H9 (cell line): Measurements from ENCODE around the gene NRCAM. TPM values are rescaled to one million over a fixed set of nuclear protein-coding genes. Genes with fewer than 3 reads are reported as not detected.

Experiments
- DNase-seq: peaks from one replicate; pipeline ENCODE4 v3.0.0-alpha.2; 2017
- H2AFZ ChIP-seq: one replicate; pipeline ENCODE4 v1.6.1; 2013; ENCODE audit warnings: mild to moderate bottlenecking, low read length, control low read depth, moderate library complexity
- H2AK5ac ChIP-seq: 2 replicates; pipeline ENCODE4 v1.6.1; 2013; ENCODE audit warnings: low read length, control low read depth, mixed read lengths; ENCODE audit not compliant: insufficient read length
- H2BK120ac ChIP-seq: one replicate; pipeline ENCODE4 v1.6.1; 2013; ENCODE audit warnings: low read depth, mild to moderate bottlenecking, low read length, control low read depth, inconsistent platforms; ENCODE audit not compliant: poor library complexity, severe bottlenecking
- H2BK12ac ChIP-seq: 2 replicates; pipeline ENCODE4 v1.6.1; 2013; ENCODE audit warnings: low read length, control low read depth, mixed read lengths, low read depth; ENCODE audit not compliant: insufficient read length
- H2BK15ac ChIP-seq: 2 replicates; pipeline ENCODE4 v1.6.1; 2013; ENCODE audit warnings: low read depth, low read length, control low read depth
- H2BK20ac ChIP-seq: one replicate; pipeline ENCODE4 v1.6.1; 2013; ENCODE audit warnings: low read depth, mild to moderate bottlenecking, low read length, control low read depth, inconsistent platforms; ENCODE audit not compliant: poor library complexity, severe bottlenecking
- H2BK5ac ChIP-seq: 2 replicates; pipeline ENCODE4 v1.6.1; 2013; ENCODE audit warnings: low read length, control low read depth, mixed read lengths; ENCODE audit not compliant: insufficient read length
- H3K14ac ChIP-seq: 2 replicates; pipeline ENCODE4 v1.6.1; 2013; ENCODE audit warnings: low read length, control low read depth; ENCODE audit not compliant: insufficient read depth
- H3K18ac ChIP-seq: 2 replicates; pipeline ENCODE4 v1.6.1; 2013; ENCODE audit warnings: low read depth, mild to moderate bottlenecking, mixed read lengths, low read length, control low read depth; ENCODE audit not compliant: insufficient read length
- H3K23ac ChIP-seq: 2 replicates; pipeline ENCODE4 v1.6.1; 2013; ENCODE audit warnings: low read length, control low read depth, mixed read lengths, low read depth; ENCODE audit not compliant: insufficient read length
- H3K23me2 ChIP-seq: 2 replicates; pipeline ENCODE4 v1.6.1; 2013; ENCODE audit warnings: low read depth, mild to moderate bottlenecking, mixed read lengths, low read length, control low read depth; ENCODE audit not compliant: insufficient read length, poor library complexity, severe bottlenecking
- H3K27ac ChIP-seq: 2 replicates; pipeline ENCODE4 v1.5.1; 2013; ENCODE audit warnings: low read length, control low read depth, mixed read lengths, low read depth; ENCODE audit not compliant: insufficient read length
- H3K27me3 ChIP-seq: 2 replicates; pipeline ENCODE4 v1.6.1; 2013; ENCODE audit warnings: low read length, control low read depth, inconsistent platforms; ENCODE audit not compliant: insufficient read depth
- H3K4ac ChIP-seq: 2 replicates; pipeline ENCODE4 v1.6.1; 2013; ENCODE audit warnings: low read depth, mild to moderate bottlenecking, control low read depth, inconsistent platforms, low read length, moderate library complexity
- H3K4me1 ChIP-seq: 2 replicates; pipeline ENCODE4 v1.6.1; 2013; ENCODE audit warnings: low read length, control low read depth, inconsistent platforms; ENCODE audit not compliant: insufficient read depth
- H3K4me2 ChIP-seq: 2 replicates; pipeline ENCODE4 v1.6.1; 2013; ENCODE audit warnings: low read length, control low read depth, mixed read lengths; ENCODE audit not compliant: insufficient read length, insufficient read depth
- H3K56ac ChIP-seq: 2 replicates; pipeline ENCODE4 v1.6.1; 2013; ENCODE audit warnings: low read depth, mild to moderate bottlenecking, mixed read lengths, low read length, control low read depth; ENCODE audit not compliant: insufficient read length
- H3K79me1 ChIP-seq: 2 replicates; pipeline ENCODE4 v1.6.1; 2013; ENCODE audit warnings: low read depth, mild to moderate bottlenecking, moderate library complexity, low read length, control low read depth, inconsistent platforms; ENCODE audit not compliant: insufficient read depth, poor library complexity, severe bottlenecking
- H3K79me2 ChIP-seq: 2 replicates; pipeline ENCODE4 v1.6.1; 2013; ENCODE audit warnings: low read length, control low read depth, inconsistent platforms; ENCODE audit not compliant: insufficient read depth
- H3K9ac ChIP-seq: 2 replicates; pipeline ENCODE4 v1.6.1; 2013; ENCODE audit warnings: low read length, control low read depth, mixed read lengths; ENCODE audit not compliant: insufficient read length; ENCODE audit errors: extremely low read depth
- H3K9me3 ChIP-seq: one replicate; pipeline ENCODE4 v1.6.1; 2013; ENCODE audit warnings: low read depth, low read length, inconsistent platforms; ENCODE audit not compliant: control insufficient read depth
- H3T11ph ChIP-seq: one replicate; pipeline ENCODE4 v1.6.1; 2013; ENCODE audit warnings: mild to moderate bottlenecking, low read length, control low read depth, inconsistent platforms
- H4K20me1 ChIP-seq: one replicate; pipeline ENCODE4 v1.6.1; 2013; ENCODE audit not compliant: control insufficient read depth, insufficient read length, insufficient read depth
- H4K5ac ChIP-seq: 2 replicates; pipeline ENCODE4 v1.6.1; 2013; ENCODE audit warnings: low read depth, mild to moderate bottlenecking, mixed read lengths, low read length, control low read depth; ENCODE audit not compliant: insufficient read length
- H4K8ac ChIP-seq: replicated peaks from 2 replicates; pipeline ENCODE4 v1.6.1; 2013; ENCODE audit warnings: low read length, control low read depth, mixed read lengths, low read depth; ENCODE audit not compliant: insufficient read length
- H4K91ac ChIP-seq: 2 replicates; pipeline ENCODE4 v1.6.1; 2013; ENCODE audit warnings: low read depth, mild to moderate bottlenecking, moderate library complexity, mixed read lengths, low read length, control low read depth; ENCODE audit not compliant: insufficient read length
- H3K27ac Mint-ChIP-seq, 3 experiments: 2 replicates in 2 of 3; 3 replicates in 1 of 3; pipeline ENCODE4 v1.8.0; 2020 to 2021; ENCODE audit warnings: mixed read lengths in 3 of 3, mild to moderate bottlenecking in 1 of 3, moderate library complexity in 1 of 3
- H3K27me3 Mint-ChIP-seq: 2 replicates; pipeline ENCODE4 v1.8.0; 2021; ENCODE audit warnings: low read depth, mild to moderate bottlenecking, moderate library complexity, mixed read lengths
- H3K36me3 Mint-ChIP-seq, 3 experiments: 2 replicates in 2 of 3; 3 replicates in 1 of 3; pipeline ENCODE4 v1.8.0; 2020 to 2021; ENCODE audit warnings: low read depth in 3 of 3, mixed read lengths in 3 of 3; ENCODE audit not compliant: insufficient read depth in 1 of 3
- H3K4me1 Mint-ChIP-seq, 2 experiments: 2 replicates each; pipeline ENCODE4 v1.8.0; 2020; ENCODE audit warnings: mixed read lengths in 2 of 2
- H3K4me3 Mint-ChIP-seq, 2 experiments: 2 replicates in 1 of 2; 3 replicates in 1 of 2; pipeline ENCODE4 v1.8.0; 2020 to 2021; ENCODE audit warnings: mild to moderate bottlenecking in 2 of 2, mixed read lengths in 2 of 2, moderate library complexity in 1 of 2
- H3K9me3 Mint-ChIP-seq, 2 experiments: 2 replicates in 1 of 2; 3 replicates in 1 of 2; pipeline ENCODE4 v1.8.0; 2020; ENCODE audit warnings: mild to moderate bottlenecking in 2 of 2, mixed read lengths in 2 of 2, moderate library complexity in 1 of 2
- CTCF ChIP-seq: fragments of 200-600 bp; sonication (generic); conservative IDR thresholded peaks from 3 replicates; pipeline ENCODE4 v1.8.0; 2021; ENCODE audit warnings: antibody characterized with exemption, mild to moderate bottlenecking
- WGBS: extraction: QIAGEN DNeasy Blood & Tissue Kit; methylation state at CpG from one replicate; pipeline ENCODE4 v1.1.7; 2013; ENCODE audit warnings: missing lambda C conversion rate, low lambda C conversion rate, mixed read lengths; ENCODE audit not compliant: insufficient read length; ENCODE audit errors: extremely low coverage; 5-methylcytosine and 5-hydroxymethylcytosine counted together
- total RNA-seq: library from RNA; stranded (reverse); gene quantifications from 2 replicates; pipeline ENCODE4 v1.2.1, GENCODE V29; 2021

The NRCAM gene
- total RNA-seq, 1 experiment from 2014 or later = 2.3 TPM

- no peak overlapping the region for H4K8ac ChIP-seq
- H3K14ac ChIP-seq = no peak overlapping the region
- no peaks in the 10 kb centered on the region for H3K36me3 Mint-ChIP-seq
- peaks cover 27% of the 10 kb centered on the region in 2 experiments for H3K4me1 Mint-ChIP-seq
- H3K4me1 ChIP-seq = peaks cover 4% of the 10 kb centered on the region; the same call in 1 of the 2 replicates
- H3K27me3 ChIP-seq = no peaks in the 10 kb centered on the region
- H3K9me3 Mint-ChIP-seq = no peaks in the 10 kb centered on the region
- H2BK12ac ChIP-seq = no peak overlapping the region
- no peak overlapping the region for H2AFZ ChIP-seq
- no peak overlapping the region for H4K91ac ChIP-seq
- no peak overlapping the region for H3K4me3 Mint-ChIP-seq
- no peak overlapping the region for H3K9ac ChIP-seq
- no peak overlapping the region for H3K56ac ChIP-seq
- no peak for TF ChIP-seq CTCF
- no peak for DNase-seq
- H3K79me1 ChIP-seq = no peaks in the 10 kb centered on the region
- no peak overlapping the region for H3K23ac ChIP-seq
- no peak overlapping the region for H2BK15ac ChIP-seq
- no peak overlapping the region for H2BK120ac ChIP-seq
- H4K20me1 ChIP-seq = no peaks in the 10 kb centered on the region
- WGBS = no CpG with 5 or more reads among the region's 8 CpGs
- H3K27ac Mint-ChIP-seq = no peak overlapping the region
- no peak overlapping the region for H3K4ac ChIP-seq
- no peak overlapping the region for H3K27ac ChIP-seq
- H3K9me3 ChIP-seq = no peaks in the 10 kb centered on the region
- H3K23me2 ChIP-seq = no peaks in the 10 kb centered on the region
- H3K27me3 Mint-ChIP-seq = no peaks in the 10 kb centered on the region
- no peak overlapping the region for H3K18ac ChIP-seq
- H3K4me2 ChIP-seq = no peak overlapping the region
- H3K79me2 ChIP-seq = no peaks in the 10 kb centered on the region
- H2BK5ac ChIP-seq = no peak overlapping the region
- no peak overlapping the region for H3T11ph ChIP-seq
- H4K5ac ChIP-seq = no peak overlapping the region
- no peak overlapping the region for H2AK5ac ChIP-seq
- no peak overlapping the region for H2BK20ac ChIP-seq
These were observed 251.9 kb downstream of the NRCAM start for GRCh38 chr7:108204281-108204796.
